OCI-LY1 (cell line): ENCODE data around the gene TWSG1.

Experiments used
- EZH2 ChIP-seq: fragments of 200-600 bp; sonication (generic), shearing (Covaris generic); IDR thresholded peaks from 2 replicates; pipeline ENCODE4 v1.8.0; 2017; ENCODE audit warnings: borderline replicate concordance, mixed run types, mild to moderate bottlenecking, antibody characterized with exemption, low read length, moderate library complexity, mixed read lengths
- TF ChIP-seq, protein P1 (sequence below): fragments of 200-600 bp; sonication (generic), shearing (Covaris generic); IDR thresholded peaks from 2 replicates; pipeline ENCODE4 v1.5.1; 2017; ENCODE audit warnings: mild to moderate bottlenecking, antibody characterized with exemption, low read length, moderate library complexity, mixed read lengths

DNA sequence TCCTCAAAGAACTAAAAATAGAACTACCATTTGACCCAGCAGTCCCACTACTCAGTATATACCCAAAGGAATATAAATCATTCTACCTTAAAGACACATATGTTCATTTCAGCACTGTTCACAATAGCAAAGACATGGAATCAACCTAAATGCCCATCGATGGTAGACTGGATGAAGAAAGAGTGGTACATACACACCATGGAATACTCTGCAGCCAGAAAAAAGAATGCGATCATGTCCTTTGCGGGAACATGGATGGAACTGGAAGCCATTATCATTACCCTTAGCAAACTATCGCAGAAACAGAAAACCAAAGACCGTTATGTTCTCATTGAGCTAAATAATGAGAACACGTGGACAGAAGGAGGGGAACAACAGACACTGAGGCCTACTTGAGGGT is 44.5 kb downstream of the TWSG1 start:
- TF ChIP-seq, protein P1, sequence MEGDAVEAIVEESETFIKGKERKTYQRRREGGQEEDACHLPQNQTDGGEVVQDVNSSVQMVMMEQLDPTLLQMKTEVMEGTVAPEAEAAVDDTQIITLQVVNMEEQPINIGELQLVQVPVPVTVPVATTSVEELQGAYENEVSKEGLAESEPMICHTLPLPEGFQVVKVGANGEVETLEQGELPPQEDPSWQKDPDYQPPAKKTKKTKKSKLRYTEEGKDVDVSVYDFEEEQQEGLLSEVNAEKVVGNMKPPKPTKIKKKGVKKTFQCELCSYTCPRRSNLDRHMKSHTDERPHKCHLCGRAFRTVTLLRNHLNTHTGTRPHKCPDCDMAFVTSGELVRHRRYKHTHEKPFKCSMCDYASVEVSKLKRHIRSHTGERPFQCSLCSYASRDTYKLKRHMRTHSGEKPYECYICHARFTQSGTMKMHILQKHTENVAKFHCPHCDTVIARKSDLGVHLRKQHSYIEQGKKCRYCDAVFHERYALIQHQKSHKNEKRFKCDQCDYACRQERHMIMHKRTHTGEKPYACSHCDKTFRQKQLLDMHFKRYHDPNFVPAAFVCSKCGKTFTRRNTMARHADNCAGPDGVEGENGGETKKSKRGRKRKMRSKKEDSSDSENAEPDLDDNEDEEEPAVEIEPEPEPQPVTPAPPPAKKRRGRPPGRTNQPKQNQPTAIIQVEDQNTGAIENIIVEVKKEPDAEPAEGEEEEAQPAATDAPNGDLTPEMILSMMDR: no peak
- no peak for TF ChIP-seq EZH2
